ENCODE measurements around the gene PRDX3.
"Not testable (repeated sequence)": the region's sequence is repeated elsewhere in the genome, so short reads cannot be mapped to it uniquely, and the experiment has no call there.

PRDX3 gene

DNA sequence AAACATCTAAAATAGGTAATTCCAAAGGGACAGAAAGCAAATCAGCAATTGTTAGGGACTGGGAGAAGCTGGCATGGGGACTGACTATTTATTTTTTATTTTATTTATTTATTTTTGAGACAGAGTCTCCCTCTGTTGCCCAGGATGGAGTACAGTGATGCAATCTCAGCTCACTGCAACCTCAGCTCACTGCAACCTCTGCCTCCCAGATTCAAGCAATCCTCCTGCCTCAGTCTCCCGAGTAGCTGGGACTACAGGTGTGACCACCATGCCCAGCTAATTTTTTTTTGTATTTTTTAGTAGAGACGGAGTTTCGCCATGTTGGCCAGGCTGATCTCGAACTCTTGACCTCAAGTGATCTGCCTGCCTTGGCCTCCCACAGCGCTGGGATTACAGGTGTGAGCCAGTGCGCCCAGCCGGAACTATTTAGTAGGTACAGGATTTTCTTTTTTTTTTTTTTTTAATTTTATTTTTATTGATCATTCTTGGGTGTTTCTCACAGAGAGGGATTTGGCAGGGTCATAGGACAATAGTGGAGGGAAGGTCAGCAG, 2.3 kb upstream of the PRDX3 start:
- not testable (repeated sequence) for H3K4ac ChIP-seq (ENCODE audit: low read depth in 1 of 2, low read length in 2 of 2); H2AK5ac ChIP-seq (ENCODE audit: low read length, severe bottlenecking); H3K4me2 ChIP-seq (ENCODE audit: low read length, poor library complexity, severe bottlenecking); H2BK120ac ChIP-seq (ENCODE audit: low read depth, low read length); H3K23ac ChIP-seq (ENCODE audit: low read length in 2 of 2); H3K14ac ChIP-seq (ENCODE audit: low read length in 2 of 2); H3K79me1 ChIP-seq (replicated peaks; ENCODE audit: low read length, poor library complexity, severe bottlenecking); H3K18ac ChIP-seq (ENCODE audit: low read depth in 1 of 2, low read length in 2 of 2); DNase-seq; H2AFZ ChIP-seq (ENCODE audit: low read depth, low read length); H2BK15ac ChIP-seq (ENCODE audit: low read depth, poor library complexity, severe bottlenecking); H3K9ac ChIP-seq (ENCODE audit: low read length); H3K27ac ChIP-seq (ENCODE audit: low read length, poor library complexity, severe bottlenecking); H3K4me1 ChIP-seq (ENCODE audit: control insufficient read depth, insufficient read depth, low read depth, low read length); H2BK5ac ChIP-seq (ENCODE audit: low read depth, low read length, poor library complexity, severe bottlenecking); H4K91ac ChIP-seq (ENCODE audit: low read length); H3K27me3 ChIP-seq (ENCODE audit: control insufficient read depth in 1 of 2, insufficient read depth in 1 of 2, low read length in 2 of 2); H2BK12ac ChIP-seq (ENCODE audit: low read length in 2 of 2); H3K4me3 ChIP-seq (ENCODE audit: insufficient read depth in 1 of 2, low read depth in 1 of 2, low read length in 2 of 2); H4K8ac ChIP-seq (ENCODE audit: low read length); H3K9me3 ChIP-seq (ENCODE audit: control insufficient read depth, low read length)
- WGBS: 98% methylated on average over 4 of the region's 7 CpGs
- H3K36me3 ChIP-seq (ENCODE audit: control insufficient read depth in 1 of 2, insufficient read depth in 2 of 2, low read depth in 1 of 2, low read length in 2 of 2): peaks cover 10% of the 10 kb centered on the region in 2 experiments

DNA sequence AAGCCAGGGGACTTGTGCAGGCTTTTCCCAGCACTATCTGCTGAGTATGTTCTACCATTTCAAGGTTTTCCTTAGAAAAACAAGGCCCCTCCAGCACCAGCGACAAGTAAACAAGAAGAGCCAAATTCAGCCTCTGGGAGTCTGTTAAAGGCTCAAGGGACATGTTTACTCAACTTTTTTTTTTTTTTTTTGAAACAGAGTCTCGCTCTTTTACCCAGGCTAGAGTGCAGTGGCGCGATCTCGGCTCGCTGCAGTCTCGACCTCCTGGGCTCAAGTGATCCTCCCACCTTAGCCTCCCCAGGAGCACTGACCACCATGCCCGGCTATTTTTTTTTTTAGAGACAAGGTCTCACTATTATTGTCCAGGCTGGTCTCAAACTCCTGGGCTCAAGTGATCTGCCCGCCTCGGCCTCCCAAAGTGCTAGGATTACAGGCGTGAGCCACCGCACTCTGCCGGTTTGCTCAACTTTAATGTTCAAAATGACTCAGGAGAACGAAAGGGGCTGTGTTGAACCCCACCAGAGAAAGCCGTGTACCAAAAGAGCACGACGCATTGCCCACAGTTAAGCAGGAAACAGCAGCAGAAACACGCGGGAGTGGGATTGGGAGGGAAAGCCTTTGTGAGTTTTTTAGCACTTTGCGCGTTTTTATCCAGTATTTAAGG, 772 bp downstream of the PRDX3 start:
- peak overlapping the region; percentile 89 for H3K27ac ChIP-seq (ENCODE audit: low read length, poor library complexity, severe bottlenecking)
- no peak overlapping the region for H4K91ac ChIP-seq (ENCODE audit: low read length)
- no peaks in the 10 kb centered on the region for H3K27me3 ChIP-seq (ENCODE audit: control insufficient read depth in 1 of 2, insufficient read depth in 1 of 2, low read length in 2 of 2)
- peaks cover 5% of the 10 kb centered on the region for H3K79me1 ChIP-seq (replicated peaks; ENCODE audit: low read length, poor library complexity, severe bottlenecking)
- H4K8ac ChIP-seq (ENCODE audit: low read length): peak overlapping the region; percentile 100
- H3K4me2 ChIP-seq (ENCODE audit: low read length, poor library complexity, severe bottlenecking): peak overlapping the region; percentile 64
- peak overlapping the region in 1 of 2 experiments; percentile 26 for H3K14ac ChIP-seq (ENCODE audit: low read length in 2 of 2)
- H2BK15ac ChIP-seq (ENCODE audit: low read depth, poor library complexity, severe bottlenecking): no peak overlapping the region
- H2BK120ac ChIP-seq (ENCODE audit: low read depth, low read length): no peak overlapping the region
- no peak overlapping the region for H2AFZ ChIP-seq (ENCODE audit: low read depth, low read length)
- no peak overlapping the region for H3K23ac ChIP-seq (ENCODE audit: low read length in 2 of 2)
- peak overlapping the region in 1 of 2 experiments; percentile 49 for H2BK12ac ChIP-seq (ENCODE audit: low read length in 2 of 2)
- H3K9me3 ChIP-seq (ENCODE audit: control insufficient read depth, low read length): no peaks in the 10 kb centered on the region
- no peak for DNase-seq
- H3K9ac ChIP-seq (ENCODE audit: low read length): peak overlapping the region; percentile 95
- H3K4me1 ChIP-seq (ENCODE audit: control insufficient read depth, insufficient read depth, low read depth, low read length): peaks cover 9% of the 10 kb centered on the region
- peak overlapping the region in 1 of 2 experiments; percentile 83 for H3K4ac ChIP-seq (ENCODE audit: low read depth in 1 of 2, low read length in 2 of 2)
- H2BK5ac ChIP-seq (ENCODE audit: low read depth, low read length, poor library complexity, severe bottlenecking): no peak overlapping the region
- H2AK5ac ChIP-seq (ENCODE audit: low read length, severe bottlenecking): peak overlapping the region; percentile 43
- peaks cover 16 to 36% of the 10 kb centered on the region in 2 experiments for H3K36me3 ChIP-seq (ENCODE audit: control insufficient read depth in 1 of 2, insufficient read depth in 2 of 2, low read depth in 1 of 2, low read length in 2 of 2)
- peak overlapping the region; percentile 84 to 91 for H3K4me3 ChIP-seq (ENCODE audit: insufficient read depth in 1 of 2, low read depth in 1 of 2, low read length in 2 of 2)
- WGBS: 24% methylated on average over 21 of the region's 21 CpGs
- H3K18ac ChIP-seq (ENCODE audit: low read depth in 1 of 2, low read length in 2 of 2): peak overlapping the region; percentile 61 to 69

DNA sequence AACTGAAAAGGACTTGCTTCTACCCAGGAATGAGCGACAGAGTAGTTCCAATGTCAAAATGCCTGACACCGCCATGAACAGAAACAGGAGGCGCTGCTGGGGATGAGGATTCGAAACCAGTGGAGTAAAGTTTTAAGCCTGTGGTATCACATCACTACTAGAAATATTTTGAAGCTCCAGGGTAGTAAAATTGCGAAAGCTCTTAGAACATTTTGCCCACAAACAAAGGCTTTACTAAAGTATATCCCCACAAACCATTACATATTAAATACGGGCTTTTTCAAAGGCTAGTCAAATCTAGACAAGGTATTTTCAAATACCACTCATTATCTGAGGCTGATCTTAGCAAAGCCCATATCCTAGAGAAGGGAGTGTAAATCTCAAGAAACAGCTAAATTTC, 2.4 kb downstream of the PRDX3 start:
- Histone ChIP-seq H2BK5ac (ENCODE audit: low read depth, low read length, poor library complexity, severe bottlenecking) (no peak overlapping the region), H4K8ac (ENCODE audit: low read length) (no peak overlapping the region), H3K9ac (ENCODE audit: low read length) (peak overlapping the region; percentile 7), H3K14ac (ENCODE audit: low read length in 2 of 2) (no peak overlapping the region), H3K4me3 (ENCODE audit: insufficient read depth in 1 of 2, low read depth in 1 of 2, low read length in 2 of 2) (no peak overlapping the region), H2BK15ac (ENCODE audit: low read depth, poor library complexity, severe bottlenecking) (no peak overlapping the region), H3K27me3 (ENCODE audit: control insufficient read depth in 1 of 2, insufficient read depth in 1 of 2, low read length in 2 of 2) (no peaks in the 10 kb centered on the region), H3K36me3 (ENCODE audit: control insufficient read depth in 1 of 2, insufficient read depth in 2 of 2, low read depth in 1 of 2, low read length in 2 of 2) (peaks cover 22 to 50% of the 10 kb centered on the region in 2 experiments), H2AFZ (ENCODE audit: low read depth, low read length) (no peak overlapping the region), H3K4me2 (ENCODE audit: low read length, poor library complexity, severe bottlenecking) (no peak overlapping the region), H4K91ac (ENCODE audit: low read length) (no peak overlapping the region), H2AK5ac (ENCODE audit: low read length, severe bottlenecking) (no peak overlapping the region), H3K9me3 (ENCODE audit: control insufficient read depth, low read length) (no peaks in the 10 kb centered on the region), H3K23ac (ENCODE audit: low read length in 2 of 2) (no peak overlapping the region), H3K4ac (ENCODE audit: low read depth in 1 of 2, low read length in 2 of 2) (no peak overlapping the region), H3K79me1 (replicated peaks; ENCODE audit: low read length, poor library complexity, severe bottlenecking) (peaks cover 11% of the 10 kb centered on the region), H3K27ac (ENCODE audit: low read length, poor library complexity, severe bottlenecking) (no peak overlapping the region), H3K18ac (ENCODE audit: low read depth in 1 of 2, low read length in 2 of 2) (no peak overlapping the region), H2BK120ac (ENCODE audit: low read depth, low read length) (no peak overlapping the region), H3K4me1 (ENCODE audit: control insufficient read depth, insufficient read depth, low read depth, low read length) (peaks cover 9% of the 10 kb centered on the region), H2BK12ac (ENCODE audit: low read length in 2 of 2) (no peak overlapping the region)
- no peak for DNase-seq
- 100% methylated on average over 6 of the region's 6 CpGs for whole genome bisulfite sequencing

DNA sequence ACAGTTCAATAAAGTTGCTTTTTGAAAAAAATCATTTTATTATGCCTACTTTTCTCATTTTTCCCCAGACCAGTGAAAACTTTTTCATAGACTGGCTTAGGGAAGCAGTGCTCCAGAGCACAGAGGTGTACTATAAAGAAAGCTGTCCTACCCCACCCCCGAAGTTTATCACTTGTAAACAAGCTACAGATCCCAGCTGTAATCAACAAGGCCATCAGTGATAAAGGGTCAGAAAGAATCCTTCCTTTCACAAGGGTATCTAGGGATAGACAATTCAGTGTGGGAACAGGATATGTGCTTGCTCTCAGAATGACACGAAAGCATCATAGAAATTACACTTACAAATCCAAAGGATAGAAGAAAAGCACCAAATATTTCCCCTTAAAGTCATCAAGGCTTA, 4.5 kb downstream of the PRDX3 start:
- H2AK5ac ChIP-seq (ENCODE audit: low read length, severe bottlenecking): no peak overlapping the region
- no peak overlapping the region for H3K9ac ChIP-seq (ENCODE audit: low read length)
- peaks cover 11% of the 10 kb centered on the region for H3K79me1 ChIP-seq (replicated peaks; ENCODE audit: low read length, poor library complexity, severe bottlenecking)
- no peak overlapping the region for H2AFZ ChIP-seq (ENCODE audit: low read depth, low read length)
- no peak overlapping the region for H3K4me3 ChIP-seq (ENCODE audit: insufficient read depth in 1 of 2, low read depth in 1 of 2, low read length in 2 of 2)
- H3K9me3 ChIP-seq (ENCODE audit: control insufficient read depth, low read length): no peaks in the 10 kb centered on the region
- H2BK15ac ChIP-seq (ENCODE audit: low read depth, poor library complexity, severe bottlenecking): no peak overlapping the region
- no peak overlapping the region for H4K91ac ChIP-seq (ENCODE audit: low read length)
- no peak overlapping the region for H3K4me2 ChIP-seq (ENCODE audit: low read length, poor library complexity, severe bottlenecking)
- no peak overlapping the region for H3K23ac ChIP-seq (ENCODE audit: low read length in 2 of 2)
- DNase-seq: no peak
- H3K27ac ChIP-seq (ENCODE audit: low read length, poor library complexity, severe bottlenecking): no peak overlapping the region
- H3K36me3 ChIP-seq (ENCODE audit: control insufficient read depth in 1 of 2, insufficient read depth in 2 of 2, low read depth in 1 of 2, low read length in 2 of 2): peaks cover 36 to 67% of the 10 kb centered on the region in 2 experiments
- no peak overlapping the region for H3K18ac ChIP-seq (ENCODE audit: low read depth in 1 of 2, low read length in 2 of 2)
- no peak overlapping the region for H3K14ac ChIP-seq (ENCODE audit: low read length in 2 of 2)
- H3K4ac ChIP-seq (ENCODE audit: low read depth in 1 of 2, low read length in 2 of 2): no peak overlapping the region
- no peak overlapping the region for H4K8ac ChIP-seq (ENCODE audit: low read length)
- H2BK120ac ChIP-seq (ENCODE audit: low read depth, low read length): no peak overlapping the region
- no peak overlapping the region for H2BK5ac ChIP-seq (ENCODE audit: low read depth, low read length, poor library complexity, severe bottlenecking)
- H3K27me3 ChIP-seq (ENCODE audit: control insufficient read depth in 1 of 2, insufficient read depth in 1 of 2, low read length in 2 of 2): no peaks in the 10 kb centered on the region
- H2BK12ac ChIP-seq (ENCODE audit: low read length in 2 of 2): no peak overlapping the region
- peaks cover 9% of the 10 kb centered on the region for H3K4me1 ChIP-seq (ENCODE audit: control insufficient read depth, insufficient read depth, low read depth, low read length)
- 81% methylated on average over 2 of the region's 2 CpGs for WGBS
